Mesothelial cell of epicardium (in vitro differentiated cells): ENCODE data around the gene TMCO1. TPM values are rescaled to one million over a fixed set of nuclear protein-coding genes. Genes with fewer than 3 reads are reported as not detected.
"Not testable (repeated sequence)": the region's sequence is repeated elsewhere in the genome, so short reads cannot be mapped to it uniquely, and the experiment has no call there.

Experiments used
- DNase-seq, 2 experiments: peaks; one replicate each; pipeline ENCODE4 v3.0.0; 2021; ENCODE audit warnings: low spot score in 2 of 2; ENCODE audit not compliant: unreplicated experiment in 2 of 2
- H3K27ac Mint-ChIP-seq: 2 replicates; pipeline ENCODE4 v1.8.0; 2021; ENCODE audit warnings: mixed read lengths
- H3K27me3 Mint-ChIP-seq: 2 replicates; pipeline ENCODE4 v1.8.0; 2021; ENCODE audit warnings: low read depth, mixed read lengths
- H3K36me3 Mint-ChIP-seq: 2 replicates; pipeline ENCODE4 v1.8.0; 2021; ENCODE audit warnings: mixed read lengths
- H3K4me1 Mint-ChIP-seq: 2 replicates; pipeline ENCODE4 v1.8.0; 2021; ENCODE audit warnings: mixed read lengths
- H3K4me3 Mint-ChIP-seq: 2 replicates; pipeline ENCODE4 v1.8.0; 2021; ENCODE audit warnings: mild to moderate bottlenecking, moderate library complexity, mixed read lengths
- H3K9me3 Mint-ChIP-seq: 2 replicates; pipeline ENCODE4 v1.8.0; 2021; ENCODE audit warnings: mixed read lengths
- total RNA-seq: library from RNA; stranded (reverse); gene quantifications from 3 replicates; pipeline ENCODE4 v1.2.1, GENCODE V29; 2021
- TF ChIP-seq, protein P1 (sequence below): fragments of 200-600 bp; sonication (generic); IDR thresholded peaks from one replicate; pipeline ENCODE4 v1.5.0; 2021; ENCODE audit warnings: antibody characterized with exemption; ENCODE audit not compliant: unreplicated experiment

Gene TMCO1
- total RNA-seq, 1 donor from 2014 or later: 69.6 TPM

DNA sequence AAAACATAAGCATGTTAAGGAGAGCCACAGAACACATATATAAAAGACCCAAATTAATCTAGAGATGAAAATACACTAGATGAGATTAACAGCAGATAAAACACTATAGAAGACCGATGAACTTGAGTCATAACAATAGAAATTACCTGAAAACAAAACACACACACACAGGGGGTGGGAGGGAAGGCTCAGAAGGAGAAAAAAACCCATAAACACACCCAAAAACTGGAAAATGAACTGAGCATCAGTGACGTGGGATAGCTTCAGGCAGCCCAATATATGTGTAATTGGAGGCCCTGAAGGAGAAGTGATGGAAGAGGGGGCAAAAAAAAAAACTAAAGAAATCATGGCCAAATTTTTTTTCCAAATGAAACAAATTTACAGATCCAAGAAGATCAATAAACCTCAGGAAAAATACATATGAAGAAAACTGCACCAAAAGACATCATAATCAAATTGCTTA, 81.7 kb downstream of the TMCO1 start:
- Mint-ChIP-seq H3K27ac (no peak overlapping the region), H3K9me3 (peaks cover 19% of the 10 kb centered on the region), H3K4me3 (no peak overlapping the region), H3K36me3 (peaks cover 52% of the 10 kb centered on the region), H3K4me1 (no peaks in the 10 kb centered on the region), H3K27me3 (no peaks in the 10 kb centered on the region)
- TF ChIP-seq, protein P1, sequence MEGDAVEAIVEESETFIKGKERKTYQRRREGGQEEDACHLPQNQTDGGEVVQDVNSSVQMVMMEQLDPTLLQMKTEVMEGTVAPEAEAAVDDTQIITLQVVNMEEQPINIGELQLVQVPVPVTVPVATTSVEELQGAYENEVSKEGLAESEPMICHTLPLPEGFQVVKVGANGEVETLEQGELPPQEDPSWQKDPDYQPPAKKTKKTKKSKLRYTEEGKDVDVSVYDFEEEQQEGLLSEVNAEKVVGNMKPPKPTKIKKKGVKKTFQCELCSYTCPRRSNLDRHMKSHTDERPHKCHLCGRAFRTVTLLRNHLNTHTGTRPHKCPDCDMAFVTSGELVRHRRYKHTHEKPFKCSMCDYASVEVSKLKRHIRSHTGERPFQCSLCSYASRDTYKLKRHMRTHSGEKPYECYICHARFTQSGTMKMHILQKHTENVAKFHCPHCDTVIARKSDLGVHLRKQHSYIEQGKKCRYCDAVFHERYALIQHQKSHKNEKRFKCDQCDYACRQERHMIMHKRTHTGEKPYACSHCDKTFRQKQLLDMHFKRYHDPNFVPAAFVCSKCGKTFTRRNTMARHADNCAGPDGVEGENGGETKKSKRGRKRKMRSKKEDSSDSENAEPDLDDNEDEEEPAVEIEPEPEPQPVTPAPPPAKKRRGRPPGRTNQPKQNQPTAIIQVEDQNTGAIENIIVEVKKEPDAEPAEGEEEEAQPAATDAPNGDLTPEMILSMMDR: no peak
- no peak for DNase-seq

DNA sequence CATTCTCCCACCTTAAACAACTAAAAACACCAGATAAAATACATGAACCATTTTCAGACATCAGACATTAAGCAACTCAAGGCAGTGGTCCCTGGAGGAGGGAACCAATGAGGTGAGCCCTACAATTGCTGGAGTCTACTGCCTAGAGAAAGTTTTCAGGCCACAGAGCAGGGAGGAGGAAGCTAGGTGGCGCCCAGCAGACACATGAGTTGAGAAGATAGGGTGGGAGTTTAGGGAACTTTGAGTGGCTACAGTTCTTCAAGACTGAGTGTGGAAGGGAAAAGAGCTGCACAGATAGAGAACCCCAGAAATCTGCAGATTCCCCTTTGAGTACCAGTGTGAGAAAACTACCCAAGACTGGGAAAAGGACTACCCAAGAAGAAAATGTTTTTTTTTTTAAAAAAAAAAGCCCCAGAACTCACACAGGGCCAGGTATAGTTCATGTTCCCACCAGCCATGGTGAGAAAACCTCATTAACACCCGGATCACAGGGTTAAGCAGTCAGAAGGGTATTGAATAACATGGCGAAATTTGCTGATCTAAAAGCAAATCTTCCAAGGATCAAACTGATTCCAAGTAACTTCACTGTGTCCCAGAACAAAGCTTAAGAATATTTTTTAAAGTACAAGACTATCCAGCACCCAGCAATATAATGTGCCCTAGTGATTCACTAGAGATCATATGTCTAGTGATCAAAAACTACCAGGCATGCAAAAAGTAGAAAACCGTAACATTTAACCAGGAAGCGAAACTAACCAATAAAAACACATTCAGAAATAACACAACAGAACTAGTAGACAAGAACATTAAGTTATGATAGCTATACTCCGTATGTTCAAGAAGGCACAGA, 82.3 kb downstream of the TMCO1 start:
- TF ChIP-seq, protein P1: no peak
- no peak for DNase-seq
- Mint-ChIP-seq H3K9me3 (peaks cover 14% of the 10 kb centered on the region), H3K36me3 (peaks cover 49% of the 10 kb centered on the region), H3K27me3 (no peaks in the 10 kb centered on the region), H3K4me1 (no peaks in the 10 kb centered on the region), H3K27ac (no peak overlapping the region), H3K4me3 (no peak overlapping the region)

GRCh38 chr1:165683848-165684485, 84.7 kb downstream of the TMCO1 start:
- H3K4me3 Mint-ChIP-seq: no peak overlapping the region
- no peaks in the 10 kb centered on the region for H3K4me1 Mint-ChIP-seq
- TF ChIP-seq, protein P1: no peak
- DNase-seq: no peak
- H3K27ac Mint-ChIP-seq: no peak overlapping the region
- H3K36me3 Mint-ChIP-seq: peaks cover 58% of the 10 kb centered on the region
- peaks cover 9% of the 10 kb centered on the region for H3K9me3 Mint-ChIP-seq
- no peaks in the 10 kb centered on the region for H3K27me3 Mint-ChIP-seq

DNA sequence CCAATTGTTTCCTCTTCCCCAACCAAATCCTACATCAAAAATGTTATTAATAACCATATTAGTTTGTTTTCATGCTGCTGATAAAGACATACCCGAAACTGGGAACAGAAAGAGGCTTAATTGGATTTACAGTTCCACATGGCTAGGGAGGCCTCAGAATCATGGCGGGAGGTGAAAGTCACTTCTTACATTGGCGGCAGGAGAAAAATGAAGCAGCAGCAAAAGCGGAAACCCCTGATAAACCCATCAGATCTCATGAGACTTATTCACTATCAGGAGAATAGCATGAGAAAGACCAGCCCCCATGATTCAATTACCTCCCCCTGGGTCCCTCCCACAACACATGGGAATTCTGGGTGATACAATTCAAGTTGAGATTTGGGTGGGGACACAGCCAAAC, 87.9 kb downstream of the TMCO1 start:
- not testable (repeated sequence) for DNase-seq, H3K4me3 Mint-ChIP-seq, H3K4me1 Mint-ChIP-seq, H3K27me3 Mint-ChIP-seq, H3K27ac Mint-ChIP-seq
- H3K36me3 Mint-ChIP-seq: peaks cover 55% of the 10 kb centered on the region
- H3K9me3 Mint-ChIP-seq: peaks cover 11% of the 10 kb centered on the region

- no peak for DNase-seq
- Mint-ChIP-seq H3K27me3 (no peaks in the 10 kb centered on the region), H3K4me1 (no peaks in the 10 kb centered on the region), H3K27ac (no peak overlapping the region), H3K36me3 (peaks cover 57% of the 10 kb centered on the region), H3K9me3 (peaks cover 13% of the 10 kb centered on the region), H3K4me3 (no peak overlapping the region)
- TF ChIP-seq, protein P1: no peak
Measured at GRCh38 chr1:165680303-165680702, 88.4 kb downstream of the TMCO1 start.
